HG03457 (cell line): Measurements from ENCODE around the gene SETD1B.
A peak's percentile ranks its signal among the peaks of the same experiment; 100 is the strongest.

ENCODE experiments used
- ATAC-seq: cut with Tn5 transposase; IDR thresholded peaks from one replicate; pipeline ENCODE4 v1.9.1; 2021; ENCODE audit warnings: moderate number of reproducible peaks; ENCODE audit not compliant: unreplicated experiment

The SETD1B gene

GRCh38 chr12:121822393-121823100 is 18.7 kb downstream of the SETD1B start:
- no peak for ATAC-seq

GRCh38 chr12:121823101-121823726 is 19.4 kb downstream of the SETD1B start:
- ATAC-seq: no peak

GRCh38 chr12:121823727-121824115 is 19.9 kb downstream of the SETD1B start:
- ATAC-seq: no peak

- no peak for ATAC-seq
Observed at GRCh38 chr12:121825041-121825523, 21.3 kb downstream of the SETD1B start.

- ATAC-seq: no peak
Observed at GRCh38 chr12:121826318-121827150, 22.7 kb downstream of the SETD1B start.

- no peak for ATAC-seq
Observed at GRCh38 chr12:121827351-121828099, 23.7 kb downstream of the SETD1B start.

- ATAC-seq: no peak
Observed at GRCh38 chr12:121828306-121828705, 24.5 kb downstream of the SETD1B start.

GRCh38 chr12:121828826-121829225 is 25.0 kb downstream of the SETD1B start:
- ATAC-seq: no peak

- no peak for ATAC-seq
Observed at GRCh38 chr12:121829250-121829918, 25.6 kb downstream of the SETD1B start.

- no peak for ATAC-seq
Observed at GRCh38 chr12:121830134-121830533, 26.3 kb downstream of the SETD1B start.

GRCh38 chr12:121830588-121831265 is 26.9 kb downstream of the SETD1B start:
- no peak for ATAC-seq

GRCh38 chr12:121831571-121832245 is 27.9 kb downstream of the SETD1B start:
- ATAC-seq: no peak

GRCh38 chr12:121837680-121838079 is 33.9 kb downstream of the SETD1B start:
- ATAC-seq: no peak

- ATAC-seq: no peak
Observed at GRCh38 chr12:121838126-121838525, 34.3 kb downstream of the SETD1B start.

- peak; percentile 86 for ATAC-seq
Observed at GRCh38 chr12:121839106-121839992, 35.5 kb downstream of the SETD1B start.

- no peak for ATAC-seq
Observed at GRCh38 chr12:121839993-121840761, 36.4 kb downstream of the SETD1B start.

GRCh38 chr12:121843236-121843982 is 39.6 kb downstream of the SETD1B start:
- no peak for ATAC-seq
